ENCODE results near the gene MDH1.

The MDH1 gene

DNA sequence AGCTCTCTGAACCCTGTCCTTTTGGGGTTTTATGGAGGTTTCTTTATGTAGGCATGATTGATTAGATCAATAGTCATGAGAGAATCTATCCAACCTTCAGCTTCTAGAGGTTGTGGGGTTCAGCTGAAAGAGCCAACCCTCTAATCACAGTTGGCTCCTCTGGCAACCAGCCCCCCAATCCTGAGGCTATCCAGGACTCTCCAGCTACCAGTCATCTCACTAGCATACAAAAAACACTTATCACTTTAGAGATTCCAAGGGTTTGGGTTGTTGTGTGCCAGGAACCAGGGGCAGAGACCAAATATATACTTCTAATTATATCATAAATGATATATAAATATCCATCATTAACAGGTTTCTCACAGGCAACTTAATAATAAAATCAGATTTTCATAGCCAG is 12.2 kb upstream of the MDH1 start:
- no peaks in the 10 kb centered on the region; the same call in 1 of the 2 replicates for H3K9me3 ChIP-seq (ENCODE audit: low read length)
- no peaks in the 10 kb centered on the region for H3K9me2 ChIP-seq (ENCODE audit: low read depth, low read length)
- no peaks in the 10 kb centered on the region for H3K27me3 ChIP-seq (ENCODE audit: insufficient read depth, low read length)
- H3K4me3 ChIP-seq (ENCODE audit: low read depth, low read length, poor library complexity, severe bottlenecking) = no peak overlapping the region
- no peak overlapping the region for H2AFZ ChIP-seq (ENCODE audit: low read length)
- H3K79me2 ChIP-seq (ENCODE audit: insufficient read depth, low read length) = peaks cover 32% of the 10 kb centered on the region
- no peaks in the 10 kb centered on the region for H3K36me3 ChIP-seq (ENCODE audit: insufficient read depth, low read length)
- H3K27ac ChIP-seq (ENCODE audit: low read depth, low read length, poor library complexity, severe bottlenecking) = no peak overlapping the region
- H3K4me1 ChIP-seq (ENCODE audit: insufficient read depth, low read length, severe bottlenecking) = peaks cover 4% of the 10 kb centered on the region
- H3K4me2 ChIP-seq (ENCODE audit: low read length) = no peak overlapping the region
- TF ChIP-seq EZH2 (IDR thresholded peaks at IDR 0.05; ENCODE audit: borderline replicate concordance, low read length) = no peak
- TF ChIP-seq, protein P1, sequence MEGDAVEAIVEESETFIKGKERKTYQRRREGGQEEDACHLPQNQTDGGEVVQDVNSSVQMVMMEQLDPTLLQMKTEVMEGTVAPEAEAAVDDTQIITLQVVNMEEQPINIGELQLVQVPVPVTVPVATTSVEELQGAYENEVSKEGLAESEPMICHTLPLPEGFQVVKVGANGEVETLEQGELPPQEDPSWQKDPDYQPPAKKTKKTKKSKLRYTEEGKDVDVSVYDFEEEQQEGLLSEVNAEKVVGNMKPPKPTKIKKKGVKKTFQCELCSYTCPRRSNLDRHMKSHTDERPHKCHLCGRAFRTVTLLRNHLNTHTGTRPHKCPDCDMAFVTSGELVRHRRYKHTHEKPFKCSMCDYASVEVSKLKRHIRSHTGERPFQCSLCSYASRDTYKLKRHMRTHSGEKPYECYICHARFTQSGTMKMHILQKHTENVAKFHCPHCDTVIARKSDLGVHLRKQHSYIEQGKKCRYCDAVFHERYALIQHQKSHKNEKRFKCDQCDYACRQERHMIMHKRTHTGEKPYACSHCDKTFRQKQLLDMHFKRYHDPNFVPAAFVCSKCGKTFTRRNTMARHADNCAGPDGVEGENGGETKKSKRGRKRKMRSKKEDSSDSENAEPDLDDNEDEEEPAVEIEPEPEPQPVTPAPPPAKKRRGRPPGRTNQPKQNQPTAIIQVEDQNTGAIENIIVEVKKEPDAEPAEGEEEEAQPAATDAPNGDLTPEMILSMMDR (IDR thresholded peaks at IDR 0.05; ENCODE audit: low read length) = no peak
- no peaks in the 10 kb centered on the region for H4K20me1 ChIP-seq (ENCODE audit: insufficient read depth, low read length)
- no peaks in the 10 kb centered on the region for H3F3A ChIP-seq (ENCODE audit: insufficient read depth, low read length)
- no peak overlapping the region for H3K9ac ChIP-seq (ENCODE audit: low read length)

DNA sequence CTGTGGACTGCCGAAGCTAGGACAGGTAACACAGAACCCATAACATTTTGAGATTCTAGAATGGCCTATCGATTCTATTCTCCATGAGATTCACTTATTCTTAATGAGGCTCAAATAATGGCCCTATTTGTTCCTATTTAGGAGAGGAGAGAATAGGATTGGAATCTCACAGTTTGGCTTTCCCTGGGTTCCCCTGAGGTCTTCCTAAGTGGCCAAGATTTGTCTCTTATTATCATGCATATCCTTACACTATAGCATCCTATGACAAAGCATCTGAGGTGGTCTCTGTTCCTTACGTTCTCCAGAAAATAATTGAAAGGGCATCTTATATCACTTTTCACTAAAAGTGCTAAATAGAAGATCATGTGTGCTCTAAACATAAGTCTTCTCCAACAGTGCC is 10.0 kb upstream of the MDH1 start:
- H3K9ac ChIP-seq (ENCODE audit: low read length) = no peak overlapping the region
- TF ChIP-seq, protein P1 (IDR thresholded peaks at IDR 0.05; ENCODE audit: low read length) = no peak
- TF ChIP-seq EZH2 (IDR thresholded peaks at IDR 0.05; ENCODE audit: borderline replicate concordance, low read length) = no peak
- H3K79me2 ChIP-seq (ENCODE audit: insufficient read depth, low read length) = peaks cover 49% of the 10 kb centered on the region
- no peak overlapping the region for H3K27ac ChIP-seq (ENCODE audit: low read depth, low read length, poor library complexity, severe bottlenecking)
- no peaks in the 10 kb centered on the region for H3K9me2 ChIP-seq (ENCODE audit: low read depth, low read length)
- no peak overlapping the region for H3K4me3 ChIP-seq (ENCODE audit: low read depth, low read length, poor library complexity, severe bottlenecking)
- H3K4me1 ChIP-seq (ENCODE audit: insufficient read depth, low read length, severe bottlenecking) = peaks cover 4% of the 10 kb centered on the region
- H3K36me3 ChIP-seq (ENCODE audit: insufficient read depth, low read length) = no peaks in the 10 kb centered on the region
- no peaks in the 10 kb centered on the region; the same call in 1 of the 2 replicates for H3K9me3 ChIP-seq (ENCODE audit: low read length)
- H3F3A ChIP-seq (ENCODE audit: insufficient read depth, low read length) = no peaks in the 10 kb centered on the region
- no peaks in the 10 kb centered on the region for H3K27me3 ChIP-seq (ENCODE audit: insufficient read depth, low read length)
- H3K4me2 ChIP-seq (ENCODE audit: low read length) = no peak overlapping the region
- no peaks in the 10 kb centered on the region for H4K20me1 ChIP-seq (ENCODE audit: insufficient read depth, low read length)
- H2AFZ ChIP-seq (ENCODE audit: low read length) = no peak overlapping the region

DNA sequence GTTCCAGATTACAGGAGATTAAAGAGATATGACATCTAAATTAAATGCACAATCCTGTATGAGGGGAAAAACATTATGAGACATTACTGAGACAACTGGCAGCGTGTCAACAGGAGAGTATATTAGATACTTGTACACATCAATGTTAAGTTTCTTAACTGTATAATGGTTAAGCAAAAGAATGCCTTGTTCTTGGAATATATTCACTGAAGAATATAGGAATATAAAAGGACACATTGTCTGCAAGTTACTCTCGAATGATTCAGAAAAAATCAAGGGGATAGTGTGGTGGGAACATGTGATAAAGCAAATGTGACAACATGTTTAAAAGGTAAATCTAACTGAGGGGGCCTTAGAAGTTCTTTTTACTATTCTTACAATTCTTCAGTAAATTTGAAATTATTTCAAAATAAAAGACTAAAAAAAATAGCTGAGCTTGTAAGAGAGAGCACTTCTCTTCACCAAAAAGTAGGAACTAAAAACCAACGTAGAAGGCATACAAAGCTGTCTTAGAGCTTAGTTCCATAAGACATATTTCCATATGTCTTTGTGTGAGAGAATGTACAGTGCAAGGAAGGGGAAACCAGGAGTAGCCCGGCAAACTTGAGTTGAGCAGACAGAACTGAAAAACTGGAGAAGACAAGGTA is 8.0 kb upstream of the MDH1 start:
- Histone ChIP-seq H3K4me1 (ENCODE audit: insufficient read depth, low read length, severe bottlenecking) (peaks cover 5% of the 10 kb centered on the region), H3K4me2 (ENCODE audit: low read length) (no peak overlapping the region), H4K20me1 (ENCODE audit: insufficient read depth, low read length) (no peaks in the 10 kb centered on the region), H2AFZ (ENCODE audit: low read length) (no peak overlapping the region), H3K9ac (ENCODE audit: low read length) (no peak overlapping the region), H3K4me3 (ENCODE audit: low read depth, low read length, poor library complexity, severe bottlenecking) (no peak overlapping the region), H3K9me2 (ENCODE audit: low read depth, low read length) (no peaks in the 10 kb centered on the region), H3K36me3 (ENCODE audit: insufficient read depth, low read length) (no peaks in the 10 kb centered on the region), H3K27ac (ENCODE audit: low read depth, low read length, poor library complexity, severe bottlenecking) (no peak overlapping the region), H3K79me2 (ENCODE audit: insufficient read depth, low read length) (peaks cover 53% of the 10 kb centered on the region), H3F3A (ENCODE audit: insufficient read depth, low read length) (no peaks in the 10 kb centered on the region), H3K27me3 (ENCODE audit: insufficient read depth, low read length) (no peaks in the 10 kb centered on the region), H3K9me3 (ENCODE audit: low read length) (no peaks in the 10 kb centered on the region)
- TF ChIP-seq, protein P1 (IDR thresholded peaks at IDR 0.05; ENCODE audit: low read length) = no peak
- no peak for TF ChIP-seq EZH2 (IDR thresholded peaks at IDR 0.05; ENCODE audit: borderline replicate concordance, low read length)

Measured in OCI-LY1 (cell line).